K562 (cell line): ENCODE data around the gene BRMS1. TPM values are rescaled to one million over a fixed set of nuclear protein-coding genes. Genes with fewer than 3 reads are reported as not detected.

Source experiments
- ATF7 ChIP-seq: fragments of 450-650 bp; IDR thresholded peaks from 2 replicates; pipeline ENCODE4 v1.7.1; 2014; ENCODE audit warnings: mild to moderate bottlenecking, moderate library complexity
- CBFA2T3 ChIP-seq: fragments of 450-650 bp; IDR thresholded peaks from 2 replicates; pipeline ENCODE4 v1.6.1; 2017
- CC2D1A ChIP-seq: fragments of 450-650 bp; IDR thresholded peaks from 2 replicates; pipeline ENCODE4 v1.6.1; 2017; ENCODE audit warnings: mild to moderate bottlenecking
- CREM ChIP-seq: IDR thresholded peaks from 2 replicates; pipeline ENCODE4 v1.6.1; 2014; ENCODE audit warnings: antibody characterized with exemption, low read depth
- ELF4 ChIP-seq: fragments of 450-650 bp; formaldehyde crosslinking; IDR thresholded peaks from 2 replicates; pipeline ENCODE4 v1.4.0; 2022; ENCODE audit warnings: missing genetic modification characterization
- FOSL1 ChIP-seq: fragments of 200-800 bp; sonication (Bioruptor generic); conservative IDR thresholded peaks from 2 replicates; pipeline ENCODE4 v1.6.1; 2016; ENCODE audit warnings: missing genetic modification characterization, missing compliant biosample characterization
- GTF2A2 ChIP-seq: IDR thresholded peaks from 2 replicates; pipeline ENCODE4 v1.6.1; 2016; ENCODE audit warnings: mild to moderate bottlenecking, missing genetic modification characterization, missing compliant biosample characterization
- HDAC3 ChIP-seq: fragments of 450-650 bp; IDR thresholded peaks from 2 replicates; pipeline ENCODE4 v1.6.1; 2018; ENCODE audit warnings: borderline replicate concordance, mild to moderate bottlenecking, moderate library complexity; ENCODE audit not compliant: partially characterized antibody
- JUN ChIP-seq, 2 experiments: sonication (generic) in 1 of 2; formaldehyde crosslinking in 1 of 2; IDR thresholded peaks; 2 replicates each; pipeline versions ENCODE4 v1.6.1 to v1.8.0; 2012 to 2022; ENCODE audit warnings: borderline replicate concordance in 2 of 2, mild to moderate bottlenecking in 2 of 2, improper control_type of control experiment in 1 of 2, low read depth in 1 of 2, low read length in 1 of 2, missing genetic modification reagents in 1 of 2
- KDM1A ChIP-seq, 2 experiments: fragments of 450-650 bp; IDR thresholded peaks; 2 replicates each; pipeline ENCODE4 v1.6.1; 2016; ENCODE audit warnings: mild to moderate bottlenecking in 2 of 2
- MAZ ChIP-seq, 2 experiments: fragments of 450-650 bp in 1 of 2; sonication (generic) in 1 of 2; formaldehyde crosslinking; IDR thresholded peaks in 1 of 2; conservative IDR thresholded peaks in 1 of 2; 2 replicates each; pipeline versions ENCODE4 v1.4.0 to v1.5.0; 2020; ENCODE audit warnings: mild to moderate bottlenecking in 1 of 2, missing genetic modification reagents in 1 of 2
- MTA3 ChIP-seq: fragments of 450-650 bp; formaldehyde crosslinking; IDR thresholded peaks from 2 replicates; pipeline ENCODE4 v1.6.1; 2017; ENCODE audit warnings: mild to moderate bottlenecking, borderline replicate concordance
- SNIP1 ChIP-seq: fragments of 450-650 bp; IDR thresholded peaks from 2 replicates; pipeline ENCODE4 v1.7.1; 2017; ENCODE audit warnings: low read depth, mild to moderate bottlenecking
- STAT5B ChIP-seq: fragments of 250-450 bp; sonication (Bioruptor Pico); IDR thresholded peaks from 2 replicates; pipeline ENCODE4 v1.8.0; 2021; ENCODE audit warnings: mild to moderate bottlenecking, inconsistent platforms
- TEAD1 ChIP-seq, 2 experiments: fragments of 450-650 bp in 1 of 2; sonication (generic) in 1 of 2; formaldehyde crosslinking; IDR thresholded peaks; 2 replicates each; pipeline versions ENCODE4 v1.4.0 to v1.8.0; 2020 to 2022; ENCODE audit warnings: mild to moderate bottlenecking in 2 of 2, missing genetic modification reagents in 1 of 2
- VEZF1 ChIP-seq: fragments of 200-800 bp; sonication (Bioruptor generic); IDR thresholded peaks from 2 replicates; pipeline ENCODE4 v1.6.1; 2017; ENCODE audit warnings: missing genetic modification characterization, missing compliant biosample characterization
- XRCC5 ChIP-seq: fragments of 200-400 bp; formaldehyde crosslinking; IDR thresholded peaks from 2 replicates; pipeline ENCODE4 v1.6.1; 2017; ENCODE audit warnings: low read depth, mild to moderate bottlenecking, low read length
- ZNF124 ChIP-seq: sonication (generic); formaldehyde crosslinking; IDR thresholded peaks from 2 replicates; pipeline ENCODE4 v1.8.1; 2022; ENCODE audit warnings: missing genetic modification reagents
- polyA plus RNA-seq, 8 experiments: library from polyadenylated mRNA; depleted of rRNA in 4 of 8; stranded (reverse) in 5 of 8; unstranded in 3 of 8; fragments of >200 nt; fragmentation: Nextera tagmentation in 2 of 8; fragmentation: Illumina TruSeq in 1 of 8; extraction: Ambion mirVana in 2 of 8; extraction: Trizol in 1 of 8; gene quantifications; 2 replicates each; pipeline versions ENCODE4 v1.2.1 to v1.2.3, GENCODE V29; 2011 to 2014; ENCODE audit warnings: inconsistent platforms in 1 of 8, missing spikeins in 1 of 8
- total RNA-seq, 7 experiments: library from RNA; depleted of rRNA in 6 of 7; stranded (reverse); fragments of >200 nt in 6 of 7; fragmentation: Illumina TruSeq in 2 of 7; extraction: Trizol in 2 of 7; gene quantifications; 2 replicates each; pipeline versions ENCODE4 v1.2.1 to v1.2.3, GENCODE V29; 2011 to 2021; ENCODE audit warnings: low replicate concordance in 1 of 7
- TF ChIP-seq, protein P1 (sequence below), 2 experiments: fragments of 450-650 bp in 1 of 2; sonication (generic) in 1 of 2; formaldehyde crosslinking; conservative IDR thresholded peaks; 2 replicates each; pipeline versions ENCODE4 v1.4.0 to v1.8.1; 2020 to 2022; ENCODE audit warnings: mild to moderate bottlenecking in 1 of 2, missing genetic modification reagents in 1 of 2
- TF ChIP-seq, protein P2 (sequence below): sonication (generic); IDR thresholded peaks from 2 replicates; pipeline ENCODE4 v1.6.1; 2016
- TF ChIP-seq, protein P3 (sequence below): fragments of 450-650 bp; formaldehyde crosslinking; IDR thresholded peaks from 2 replicates; pipeline ENCODE4 v1.4.0; 2020; ENCODE audit warnings: mild to moderate bottlenecking, moderate library complexity
- TF ChIP-seq, protein P4 (sequence below): sonication (generic); formaldehyde crosslinking; IDR thresholded peaks from 2 replicates; pipeline ENCODE4 v1.9.0; 2022; ENCODE audit warnings: mild to moderate bottlenecking, missing genetic modification reagents

Gene BRMS1
- total and polyA plus RNA-seq, 9 of the 15 experiments (the other 6 are each of a cell fraction or from before 2014, with no cell fraction given), result 2.2 to 78.8 (median 33.4) TPM

DNA sequence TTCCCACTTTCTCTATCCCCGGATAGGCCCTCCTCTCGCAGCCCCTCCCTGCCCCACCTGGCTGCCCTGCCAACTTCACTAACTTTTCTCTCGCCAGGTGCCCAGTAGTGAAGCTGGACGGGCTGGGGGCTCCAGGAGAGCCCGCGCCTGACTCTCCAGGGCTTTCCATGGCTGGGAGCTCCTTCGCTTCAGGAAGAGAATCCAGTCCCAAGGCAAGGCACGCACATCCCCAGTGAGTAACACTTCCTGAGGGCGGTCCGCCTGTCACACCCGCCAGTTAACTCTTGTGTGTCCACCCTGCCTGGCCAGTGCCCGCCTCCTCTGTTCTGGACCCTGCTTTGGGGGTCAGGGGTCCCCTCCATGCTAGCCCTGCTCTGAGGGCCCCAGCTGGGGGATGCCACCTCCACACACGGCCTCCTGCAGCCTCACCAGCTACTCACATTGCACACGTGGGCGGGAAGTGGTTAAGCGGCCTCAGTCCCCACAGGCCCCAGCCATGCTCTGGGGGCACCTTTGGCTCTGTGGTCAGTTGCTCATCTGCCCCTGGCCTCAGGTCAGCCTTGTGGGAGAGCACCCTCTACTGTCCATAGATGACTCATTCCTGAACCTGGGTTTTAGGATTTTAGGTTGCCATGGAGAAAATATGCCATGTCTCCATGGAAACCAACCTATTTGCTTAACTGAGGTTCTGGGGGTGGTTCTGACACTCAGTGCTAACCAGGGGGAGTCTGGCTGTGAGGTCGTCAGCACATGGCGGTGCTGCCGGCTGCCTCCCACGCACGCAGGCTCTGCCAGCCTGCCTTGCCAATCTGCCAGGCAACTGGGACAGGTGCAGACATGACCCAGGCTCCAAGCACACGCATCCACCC is 8.4 kb downstream of the BRMS1 start, which contains the start of gene RIN1 (continued):
- TF ChIP-seq MTA3, result peak; percentile 41; the same call in 1 of the 2 replicates
- TF ChIP-seq GTF2A2 (tag), result no peak
- TF ChIP-seq XRCC5, result peak; percentile 65; the same call in 1 of the 2 replicates
- TF ChIP-seq JUN (IDR thresholded peaks at IDR 0.05; ENCODE audit: borderline replicate concordance, low read depth, low read length), result peak; percentile 74; the same call in 1 of the 2 replicates
- 0 out of 2 replicates have a peak, but pooled peaks have one; percentile 49 for TF ChIP-seq JUN (CRISPR knock-in tag; IDR thresholded peaks at IDR 0.05; ENCODE audit: borderline replicate concordance)
- peak; percentile 60 for TF ChIP-seq VEZF1 (CRISPR knock-in tag)
- no peak for TF ChIP-seq HDAC3
- TF ChIP-seq CBFA2T3, result 0 out of 2 replicates have a peak, but pooled peaks have one; percentile 12
- TF ChIP-seq MAZ (CRISPR knock-in tag; conservative IDR thresholded peaks at IDR 0.05 in 1 of 2, IDR thresholded peaks at IDR 0.05 in 1 of 2), result peak; percentile 59 to 60; a peak in 2 of 4 replicates
- peak; percentile 43; the same call in 1 of the 2 replicates for TF ChIP-seq ATF7
- TF ChIP-seq, protein P1, sequence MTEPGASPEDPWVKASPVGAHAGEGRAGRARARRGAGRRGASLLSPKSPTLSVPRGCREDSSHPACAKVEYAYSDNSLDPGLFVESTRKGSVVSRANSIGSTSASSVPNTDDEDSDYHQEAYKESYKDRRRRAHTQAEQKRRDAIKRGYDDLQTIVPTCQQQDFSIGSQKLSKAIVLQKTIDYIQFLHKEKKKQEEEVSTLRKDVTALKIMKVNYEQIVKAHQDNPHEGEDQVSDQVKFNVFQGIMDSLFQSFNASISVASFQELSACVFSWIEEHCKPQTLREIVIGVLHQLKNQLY (CRISPR knock-in tag; conservative IDR thresholded peaks at IDR 0.05), result no peak
- TF ChIP-seq SNIP1, result no peak
- TF ChIP-seq ELF4 (CRISPR knock-in tag), result 0 out of 2 replicates have a peak, but pooled peaks have one; percentile 28
- TF ChIP-seq TEAD1 (CRISPR knock-in tag; IDR thresholded peaks at IDR 0.05), result 0 out of 4 replicates have a peak, but pooled peaks of 1 of the 2 experiments have one; percentile 19
- TF ChIP-seq, protein P2, sequence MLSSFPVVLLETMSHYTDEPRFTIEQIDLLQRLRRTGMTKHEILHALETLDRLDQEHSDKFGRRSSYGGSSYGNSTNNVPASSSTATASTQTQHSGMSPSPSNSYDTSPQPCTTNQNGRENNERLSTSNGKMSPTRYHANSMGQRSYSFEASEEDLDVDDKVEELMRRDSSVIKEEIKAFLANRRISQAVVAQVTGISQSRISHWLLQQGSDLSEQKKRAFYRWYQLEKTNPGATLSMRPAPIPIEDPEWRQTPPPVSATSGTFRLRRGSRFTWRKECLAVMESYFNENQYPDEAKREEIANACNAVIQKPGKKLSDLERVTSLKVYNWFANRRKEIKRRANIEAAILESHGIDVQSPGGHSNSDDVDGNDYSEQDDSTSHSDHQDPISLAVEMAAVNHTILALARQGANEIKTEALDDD, result peak; percentile 28; the same call in 1 of the 2 replicates
- TF ChIP-seq, protein P3, sequence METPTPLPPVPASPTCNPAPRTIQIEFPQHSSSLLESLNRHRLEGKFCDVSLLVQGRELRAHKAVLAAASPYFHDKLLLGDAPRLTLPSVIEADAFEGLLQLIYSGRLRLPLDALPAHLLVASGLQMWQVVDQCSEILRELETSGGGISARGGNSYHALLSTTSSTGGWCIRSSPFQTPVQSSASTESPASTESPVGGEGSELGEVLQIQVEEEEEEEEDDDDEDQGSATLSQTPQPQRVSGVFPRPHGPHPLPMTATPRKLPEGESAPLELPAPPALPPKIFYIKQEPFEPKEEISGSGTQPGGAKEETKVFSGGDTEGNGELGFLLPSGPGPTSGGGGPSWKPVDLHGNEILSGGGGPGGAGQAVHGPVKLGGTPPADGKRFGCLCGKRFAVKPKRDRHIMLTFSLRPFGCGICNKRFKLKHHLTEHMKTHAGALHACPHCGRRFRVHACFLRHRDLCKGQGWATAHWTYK (CRISPR knock-in tag), result peak; percentile 64; the same call in 1 of the 2 replicates
- TF ChIP-seq STAT5B (CRISPR knock-in tag), result no peak
- no peak for TF ChIP-seq ZNF124 (CRISPR knock-in tag)
- TF ChIP-seq FOSL1 (tag), result peak; percentile 96
- TF ChIP-seq CC2D1A, result 0 out of 2 replicates have a peak, but pooled peaks have one; percentile 28
- peak; percentile 61 for TF ChIP-seq CREM
- peak in 1 of 2 experiments; percentile 39; a peak in 1 of 4 replicates for TF ChIP-seq KDM1A (IDR thresholded peaks at IDR 0.05)
- TF ChIP-seq, protein P4, sequence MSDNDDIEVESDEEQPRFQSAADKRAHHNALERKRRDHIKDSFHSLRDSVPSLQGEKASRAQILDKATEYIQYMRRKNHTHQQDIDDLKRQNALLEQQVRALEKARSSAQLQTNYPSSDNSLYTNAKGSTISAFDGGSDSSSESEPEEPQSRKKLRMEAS (CRISPR knock-in tag), result peak; percentile 98
